Measurements from ENCODE around the gene UNC5CL.

The UNC5CL gene

GRCh38 chr6:41039060-41039998, at the start of gene UNC5CL:
Gene UNC5CL (minus strand): TSS chr6:41039221. CDS start chr6:41035074, 4,147 bp downstream.
- peak; percentile 65 to 69 for DNase-seq

- no peak for DNase-seq
Measured at GRCh38 chr6:41088451-41088850, 49.4 kb upstream of the UNC5CL start.

- no peak for DNase-seq
Measured at GRCh38 chr6:41085182-41085581, 46.2 kb upstream of the UNC5CL start.

GRCh38 chr6:41083072-41083471, 44.1 kb upstream of the UNC5CL start:
- no peak for DNase-seq

GRCh38 chr6:41080621-41081020, 41.6 kb upstream of the UNC5CL start:
- no peak for DNase-seq

- DNase-seq = no peak
Measured at GRCh38 chr6:41079080-41079479, 40.1 kb upstream of the UNC5CL start.

GRCh38 chr6:41078101-41078500, 39.1 kb upstream of the UNC5CL start:
- no peak for DNase-seq

GRCh38 chr6:41077536-41077935, 38.5 kb upstream of the UNC5CL start:
- DNase-seq = no peak

GRCh38 chr6:41075651-41076626, 36.9 kb upstream of the UNC5CL start:
- no peak for DNase-seq

- DNase-seq = no peak
Measured at GRCh38 chr6:41074692-41075436, 35.8 kb upstream of the UNC5CL start.

GRCh38 chr6:41073968-41074691, 35.1 kb upstream of the UNC5CL start:
- no peak for DNase-seq

GRCh38 chr6:41073203-41073967, 34.4 kb upstream of the UNC5CL start:
- DNase-seq = peak; percentile 85 to 86

GRCh38 chr6:41072836-41073202, 33.8 kb upstream of the UNC5CL start, which contains the start of gene NFYA:
Gene NFYA (plus strand): TSS chr6:41072974. CDS start chr6:41079090, 6,116 bp downstream.
- DNase-seq = no peak

GRCh38 chr6:41071923-41072835, 33.2 kb upstream of the UNC5CL start, which contains the start of gene OARD1:
Gene OARD1 (minus strand): TSS chr6:41072356. CDS start chr6:41071634, 722 bp downstream.
- peak; percentile 100 for DNase-seq

GRCh38 chr6:41071501-41071922, 32.5 kb upstream of the UNC5CL start:
- no peak for DNase-seq

- DNase-seq = peak; percentile 61 to 69
Measured at GRCh38 chr6:41066867-41067304, 27.9 kb upstream of the UNC5CL start.

GRCh38 chr6:41065550-41066026, 26.6 kb upstream of the UNC5CL start:
- no peak for DNase-seq

GRCh38 chr6:41064841-41065240, 25.8 kb upstream of the UNC5CL start:
- DNase-seq = no peak

- DNase-seq = no peak
Measured at GRCh38 chr6:41063884-41064285, 24.9 kb upstream of the UNC5CL start.

GRCh38 chr6:41062056-41062455, 23.0 kb upstream of the UNC5CL start:
- DNase-seq = no peak
